A549 (cell line): Measurements from ENCODE around the gene IFITM10. TPM values are rescaled to one million over a fixed set of nuclear protein-coding genes. Genes with fewer than 3 reads are reported as not detected.

Experiments used
- ATAC-seq, 2 experiments: fragments of 200-7000 bp in 1 of 2; fragments of >200 bp in 1 of 2; cut with Nextera tagmentation in 1 of 2; cut with Tn5 transposase in 1 of 2; 3 replicates each; pipeline versions ENCODE4 v1.8.0 to v1.9.1; 2018 to 2020; ENCODE audit warnings: mild to moderate bottlenecking in 1 of 2, moderate library complexity in 1 of 2
- CTCF ChIA-PET: fragments of 300-600 bp; sonication (Branson Sonifier 250); formaldehyde crosslinking; extraction: SDS; loops from one replicate; lab custom pipeline; 2021; ENCODE audit warnings: antibody characterized with exemption, inconsistent platforms; lab: Yijun Ruan, JAX
- POLR2A ChIA-PET: fragments of 350-600 bp; formaldehyde crosslinking; extraction: SDS; loops from one replicate; lab custom pipeline; 2021; ENCODE audit warnings: antibody characterized with exemption, inconsistent platforms; lab: Yijun Ruan, JAX
- DNase-seq, 2 experiments: peaks; one replicate each; pipeline versions ENCODE4 v3.0.0 to v3.0.0-alpha.2; 2011 to 2016; ENCODE audit warnings: low read depth in 1 of 2, low spot score in 1 of 2
- FAIRE-seq: peaks from 2 replicates; lab custom pipeline; 2011; peaks lifted over from hg19 to GRCh38; lab: Jason Lieb, UNC
- H3K27ac ChIP-seq, 2 experiments: fragments of >200 bp; sonication (Bioruptor Twin); formaldehyde crosslinking; 3 replicates each; pipeline ENCODE4 v1.5.1; 2016 to 2017
- H3K4me1 ChIP-seq: fragments of >200 bp; sonication (Bioruptor Twin); formaldehyde crosslinking; 3 replicates; pipeline ENCODE4 v1.6.1; 2016
- H3K4me2 ChIP-seq: fragments of >200 bp; sonication (Bioruptor Twin); formaldehyde crosslinking; 3 replicates; pipeline ENCODE4 v1.6.1; 2016
- H3K4me3 ChIP-seq: fragments of >200 bp; sonication (Bioruptor Twin); formaldehyde crosslinking; 3 replicates; pipeline ENCODE4 v1.5.1; 2016
- H3K9me3 ChIP-seq: fragments of >200 bp; sonication (Bioruptor Twin); formaldehyde crosslinking; 3 replicates; pipeline ENCODE4 v1.6.1; 2016
- CBX2 ChIP-seq: fragments of 200-600 bp; sonication (generic); IDR thresholded peaks from 2 replicates; pipeline ENCODE4 v1.6.1; 2016; ENCODE audit warnings: low read depth, mild to moderate bottlenecking, borderline replicate concordance
- CBX8 ChIP-seq: fragments of 200-600 bp; sonication (generic); IDR thresholded peaks from 2 replicates; pipeline ENCODE4 v1.6.1; 2016
- CEBPB ChIP-seq, 2 experiments: fragments of >200 bp in 1 of 2; sonication (Bioruptor Twin) in 1 of 2; formaldehyde crosslinking in 1 of 2; IDR thresholded peaks; 2 replicates each; pipeline ENCODE4 v1.6.1; 2012 to 2016
- CHD2 ChIP-seq: fragments of 150-350 bp; IDR thresholded peaks from 2 replicates; pipeline ENCODE4 v1.6.1; 2014; ENCODE audit warnings: low read length; ENCODE audit not compliant: partially characterized antibody
- ESRRA ChIP-seq: fragments of 150-350 bp; IDR thresholded peaks from 2 replicates; pipeline ENCODE4 v1.6.1; 2014; ENCODE audit warnings: mild to moderate bottlenecking, low read length, borderline replicate concordance
- HDAC2 ChIP-seq: fragments of 200-600 bp; sonication (generic); IDR thresholded peaks from 2 replicates; pipeline ENCODE4 v1.6.1; 2016
- HEYL ChIP-seq: fragments of 250-450 bp; sonication (Bioruptor Pico); IDR thresholded peaks from 2 replicates; pipeline ENCODE4 v1.8.0; 2021; ENCODE audit warnings: mild to moderate bottlenecking, moderate library complexity
- HMGXB4 ChIP-seq: fragments of 250-450 bp; sonication (Bioruptor Pico); IDR thresholded peaks from 2 replicates; pipeline ENCODE4 v1.5.0; 2021; ENCODE audit warnings: mild to moderate bottlenecking, moderate library complexity, borderline replicate concordance
- HOXA7 ChIP-seq: fragments of 250-450 bp; sonication (Bioruptor Pico); IDR thresholded peaks from 2 replicates; pipeline ENCODE4 v1.5.0; 2020; ENCODE audit warnings: mild to moderate bottlenecking, moderate library complexity
- HOXB13 ChIP-seq: fragments of 250-450 bp; sonication (Bioruptor Pico); IDR thresholded peaks from 2 replicates; pipeline ENCODE4 v1.5.0; 2020; ENCODE audit warnings: low read depth, mild to moderate bottlenecking, moderate library complexity
- KDM1A ChIP-seq: fragments of 200-600 bp; sonication (generic); IDR thresholded peaks from 2 replicates; pipeline ENCODE4 v1.6.1; 2016; ENCODE audit warnings: low read depth, mild to moderate bottlenecking
- MAZ ChIP-seq: fragments of 150-350 bp; IDR thresholded peaks from 2 replicates; pipeline ENCODE4 v1.6.1; 2014; ENCODE audit warnings: antibody characterized with exemption, low read depth, low read length, borderline replicate concordance
- MYC ChIP-seq: IDR thresholded peaks from 2 replicates; pipeline ENCODE4 v1.6.1; 2012; ENCODE audit warnings: mild to moderate bottlenecking, inconsistent platforms, low read length, improper control_type of control experiment, borderline replicate concordance
- NFE2L2 ChIP-seq: fragments of 150-350 bp; conservative IDR thresholded peaks from 2 replicates; pipeline ENCODE4 v1.6.1; 2014; ENCODE audit warnings: low read length
- NPAS2 ChIP-seq: fragments of 250-450 bp; sonication (Bioruptor Pico); IDR thresholded peaks from 2 replicates; pipeline ENCODE4 v1.8.0; 2022; ENCODE audit warnings: mild to moderate bottlenecking, moderate library complexity, borderline replicate concordance
- NR3C1 ChIP-seq: fragments of >200 bp; sonication (Bioruptor Twin); formaldehyde crosslinking; IDR thresholded peaks from 3 replicates; pipeline ENCODE4 v1.6.1; 2017
- RARB ChIP-seq: fragments of 250-450 bp; sonication (Bioruptor Pico); IDR thresholded peaks from 2 replicates; pipeline ENCODE4 v1.8.0; 2021; ENCODE audit warnings: mild to moderate bottlenecking, moderate library complexity
- RFX5 ChIP-seq: fragments of 450-650 bp; IDR thresholded peaks from 2 replicates; pipeline ENCODE4 v1.7.1; 2014; ENCODE audit warnings: antibody characterized with exemption, mild to moderate bottlenecking, moderate library complexity
- RNF2 ChIP-seq: fragments of 200-600 bp; sonication (generic); IDR thresholded peaks from 2 replicates; pipeline ENCODE4 v1.6.1; 2016; ENCODE audit warnings: low read depth, mild to moderate bottlenecking, antibody characterized with exemption, moderate library complexity, borderline replicate concordance
- SMC3 ChIP-seq: fragments of >200 bp; sonication (Bioruptor Twin); formaldehyde crosslinking; IDR thresholded peaks from 3 replicates; pipeline ENCODE4 v1.6.1; 2018; ENCODE audit warnings: inconsistent platforms
- TP53 ChIP-seq: fragments of 250-450 bp; sonication (Bioruptor Pico); IDR thresholded peaks from 2 replicates; pipeline ENCODE4 v1.5.0; 2021; ENCODE audit warnings: mild to moderate bottlenecking, moderate library complexity
- WGBS: methylation state at CpG from one replicate; pipeline ENCODE4 v1.1.6; 2017; ENCODE audit errors: missing lambda C conversion rate; 5-methylcytosine and 5-hydroxymethylcytosine counted together
- polyA plus RNA-seq, 4 experiments: library from polyadenylated mRNA; depleted of rRNA in 3 of 4; stranded (reverse); fragments of >200 nt; fragmentation: RNase III in 1 of 4; extraction: RNeasy Plus Mini Kit Qiagen cat#74134 plus additional on column Dnase treatment in 1 of 4; gene quantifications; 2 replicates in 3 of 4; 3 replicates in 1 of 4; pipeline ENCODE4 v1.2.3, GENCODE V29; 2011 to 2017
- TF ChIP-seq, protein P1 (sequence below): fragments of 150-350 bp; IDR thresholded peaks from 2 replicates; pipeline ENCODE4 v1.6.1; 2014; ENCODE audit warnings: low read depth, mild to moderate bottlenecking, low read length
- TF ChIP-seq, protein P2 (sequence below): fragments of 200-600 bp; sonication (generic); IDR thresholded peaks from 2 replicates; pipeline ENCODE4 v1.6.1; 2016; ENCODE audit warnings: antibody characterized with exemption, mild to moderate bottlenecking, moderate library complexity

The IFITM10 gene
- polyA plus RNA-seq, 2 of the 4 experiments (the other 2 are of a cell fraction) = 0.28 to 0.67 TPM

- no peak for TF ChIP-seq MYC
- TF ChIP-seq NR3C1 = no peak
- no peak for TF ChIP-seq KDM1A
- no peak for TF ChIP-seq HOXA7 (CRISPR knock-in tag)
- no peak for TF ChIP-seq MAZ
- no peak for TF ChIP-seq HMGXB4 (CRISPR knock-in tag)
- no peak for TF ChIP-seq RFX5
- TF ChIP-seq NPAS2 (CRISPR knock-in tag) = no peak
- TF ChIP-seq HOXB13 = no peak
- TF ChIP-seq, all 56 proteins: peak for 0
Measured at GRCh38 chr11:1732418-1733008, 17.9 kb downstream of the IFITM10 start (continued).

- Histone ChIP-seq H3K27ac (no peak overlapping the region), H3K4me2 (no peak overlapping the region), H3K4me3 (no peak overlapping the region), H3K9me3 (peaks cover 11% of the 10 kb centered on the region), H3K4me1 (no peaks in the 10 kb centered on the region)
- ChIA-PET POLR2A (no interaction called here), CTCF (interaction anchor here (0.7 kb wide), 1 partner anchor 100 kb away, joined by 4 read pairs; no protein-coding TSS in a partner anchor)
- FAIRE-seq (no peak), DNase-seq (no peak), ATAC-seq (no peak)
- 22% methylated on average over 5 of the region's 5 CpGs for WGBS
- TF ChIP-seq RARB (CRISPR knock-in tag) = no peak
- TF ChIP-seq, protein P1, sequence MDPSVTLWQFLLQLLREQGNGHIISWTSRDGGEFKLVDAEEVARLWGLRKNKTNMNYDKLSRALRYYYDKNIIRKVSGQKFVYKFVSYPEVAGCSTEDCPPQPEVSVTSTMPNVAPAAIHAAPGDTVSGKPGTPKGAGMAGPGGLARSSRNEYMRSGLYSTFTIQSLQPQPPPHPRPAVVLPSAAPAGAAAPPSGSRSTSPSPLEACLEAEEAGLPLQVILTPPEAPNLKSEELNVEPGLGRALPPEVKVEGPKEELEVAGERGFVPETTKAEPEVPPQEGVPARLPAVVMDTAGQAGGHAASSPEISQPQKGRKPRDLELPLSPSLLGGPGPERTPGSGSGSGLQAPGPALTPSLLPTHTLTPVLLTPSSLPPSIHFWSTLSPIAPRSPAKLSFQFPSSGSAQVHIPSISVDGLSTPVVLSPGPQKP = no peak
- no peak for TF ChIP-seq HEYL (CRISPR knock-in tag)
- TF ChIP-seq TP53 = no peak
- no peak for TF ChIP-seq ESRRA
- TF ChIP-seq SMC3 = no peak
- TF ChIP-seq RNF2 = no peak
- TF ChIP-seq CEBPB (IDR thresholded peaks at IDR 0.05) = no peak
- TF ChIP-seq CHD2 = no peak
- TF ChIP-seq CBX2 = no peak
- TF ChIP-seq CBX8 = no peak
- no peak for TF ChIP-seq HOXB13
- TF ChIP-seq NFE2L2 = no peak
Measured at GRCh38 chr11:1731451-1732059, 18.8 kb downstream of the IFITM10 start.

- ChIA-PET POLR2A (no interaction called here), CTCF (interaction anchor here (0.7 to 1.1 kb wide), 5 partner anchors 13 to 103 kb away, joined by 3 to 5 read pairs (median 4); no protein-coding TSS in a partner anchor)
Measured at GRCh38 chr11:1730059-1730629, 20.3 kb downstream of the IFITM10 start.

More at GRCh38 chr11:1730059-1730629, 20.3 kb downstream of the IFITM10 start:
- no peak for TF ChIP-seq HDAC2
- TF ChIP-seq, protein P2, sequence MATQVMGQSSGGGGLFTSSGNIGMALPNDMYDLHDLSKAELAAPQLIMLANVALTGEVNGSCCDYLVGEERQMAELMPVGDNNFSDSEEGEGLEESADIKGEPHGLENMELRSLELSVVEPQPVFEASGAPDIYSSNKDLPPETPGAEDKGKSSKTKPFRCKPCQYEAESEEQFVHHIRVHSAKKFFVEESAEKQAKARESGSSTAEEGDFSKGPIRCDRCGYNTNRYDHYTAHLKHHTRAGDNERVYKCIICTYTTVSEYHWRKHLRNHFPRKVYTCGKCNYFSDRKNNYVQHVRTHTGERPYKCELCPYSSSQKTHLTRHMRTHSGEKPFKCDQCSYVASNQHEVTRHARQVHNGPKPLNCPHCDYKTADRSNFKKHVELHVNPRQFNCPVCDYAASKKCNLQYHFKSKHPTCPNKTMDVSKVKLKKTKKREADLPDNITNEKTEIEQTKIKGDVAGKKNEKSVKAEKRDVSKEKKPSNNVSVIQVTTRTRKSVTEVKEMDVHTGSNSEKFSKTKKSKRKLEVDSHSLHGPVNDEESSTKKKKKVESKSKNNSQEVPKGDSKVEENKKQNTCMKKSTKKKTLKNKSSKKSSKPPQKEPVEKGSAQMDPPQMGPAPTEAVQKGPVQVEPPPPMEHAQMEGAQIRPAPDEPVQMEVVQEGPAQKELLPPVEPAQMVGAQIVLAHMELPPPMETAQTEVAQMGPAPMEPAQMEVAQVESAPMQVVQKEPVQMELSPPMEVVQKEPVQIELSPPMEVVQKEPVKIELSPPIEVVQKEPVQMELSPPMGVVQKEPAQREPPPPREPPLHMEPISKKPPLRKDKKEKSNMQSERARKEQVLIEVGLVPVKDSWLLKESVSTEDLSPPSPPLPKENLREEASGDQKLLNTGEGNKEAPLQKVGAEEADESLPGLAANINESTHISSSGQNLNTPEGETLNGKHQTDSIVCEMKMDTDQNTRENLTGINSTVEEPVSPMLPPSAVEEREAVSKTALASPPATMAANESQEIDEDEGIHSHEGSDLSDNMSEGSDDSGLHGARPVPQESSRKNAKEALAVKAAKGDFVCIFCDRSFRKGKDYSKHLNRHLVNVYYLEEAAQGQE = no peak
- 53% methylated on average over 11 of the region's 11 CpGs for WGBS
- ATAC-seq (no peak), DNase-seq (no peak), FAIRE-seq (no peak)
- H3K4me2 ChIP-seq = no peak overlapping the region
- H3K4me3 ChIP-seq = no peak overlapping the region
- H3K27ac ChIP-seq = no peak overlapping the region
- no peaks in the 10 kb centered on the region for H3K4me1 ChIP-seq
- H3K9me3 ChIP-seq = no peaks in the 10 kb centered on the region
